ENCODE results near the gene RFTN1.

RFTN1 gene

DNA sequence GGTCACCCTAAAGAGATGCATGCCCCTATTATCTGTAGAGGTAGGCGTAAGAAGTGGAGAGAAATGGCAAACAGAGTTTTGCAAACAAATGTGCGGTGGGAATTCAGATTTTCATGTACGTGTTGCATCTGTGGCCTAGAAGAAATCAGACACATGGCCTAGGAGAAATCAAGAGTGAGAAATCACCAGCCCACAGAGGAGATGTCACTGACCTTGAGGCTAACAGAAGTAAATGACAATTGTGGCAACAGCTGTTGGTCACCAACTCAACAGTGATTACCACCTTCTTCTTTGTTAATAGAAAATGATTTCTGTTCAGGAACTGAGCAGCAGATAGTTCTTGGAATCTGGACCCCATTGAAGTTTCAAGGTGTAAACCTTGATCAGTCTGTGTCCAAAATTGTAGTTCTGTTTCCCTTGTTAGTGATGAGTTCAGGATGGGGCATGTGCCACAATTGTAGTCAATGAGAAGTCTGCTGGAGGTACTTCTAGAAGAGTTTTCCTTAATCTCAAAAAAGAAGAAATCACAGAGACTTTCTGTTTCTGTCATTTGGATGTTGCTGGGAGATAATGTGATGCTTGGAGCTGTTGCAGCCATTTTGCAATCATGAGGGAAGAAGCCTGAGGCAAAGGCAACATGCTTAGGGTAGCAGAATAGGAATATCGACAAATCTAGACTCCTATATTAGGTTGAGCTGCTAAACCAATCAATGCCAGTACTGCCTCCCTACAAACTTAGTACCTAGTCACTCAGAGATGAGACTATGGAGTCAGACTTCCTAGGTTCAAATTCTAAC is 34.3 kb upstream of the RFTN1 start:
- Histone ChIP-seq H3K4me3 (ENCODE audit: low read length in 2 of 2) (no peak overlapping the region), H4K91ac (ENCODE audit: low read depth, low read length, poor library complexity) (no peak overlapping the region), H3K23ac (ENCODE audit: low read depth, low read length, poor library complexity) (no peak overlapping the region), H2AK5ac (ENCODE audit: low read depth, low read length) (no peak overlapping the region), H3K18ac (ENCODE audit: low read length) (no peak overlapping the region), H3K79me1 (ENCODE audit: low read depth, low read length) (no peaks in the 10 kb centered on the region), H2BK12ac (ENCODE audit: low read length) (no peak overlapping the region), H3K9ac (ENCODE audit: low read depth, low read length, poor library complexity) (no peak overlapping the region), H3K36me3 (replicated peaks in 1 of 2; ENCODE audit: control insufficient read depth in 2 of 2, insufficient read depth in 2 of 2, low read length in 2 of 2) (no peaks in the 10 kb centered on the region), H2AFZ (ENCODE audit: low read length) (no peak overlapping the region), H3K9me3 (replicated peaks in 1 of 2; ENCODE audit: control insufficient read depth in 2 of 2, insufficient read depth in 1 of 2, low read depth in 1 of 2, low read length in 2 of 2) (no peaks in the 10 kb centered on the region), H3K14ac (ENCODE audit: low read length) (no peak overlapping the region), H3K4ac (ENCODE audit: low read length) (no peak overlapping the region), H3K4me1 (ENCODE audit: control insufficient read depth in 2 of 2, insufficient read depth in 1 of 2, low read depth in 1 of 2, low read length in 2 of 2) (peaks cover 3 to 5% of the 10 kb centered on the region in 2 donors), H2BK5ac (ENCODE audit: low read length) (no peak overlapping the region), H4K8ac (ENCODE audit: low read depth, low read length) (no peak overlapping the region), H2BK120ac (ENCODE audit: low read depth, low read length) (no peak overlapping the region), H3K27ac (replicated peaks; ENCODE audit: low read length) (no peak overlapping the region), H3K27me3 (ENCODE audit: control insufficient read depth in 3 of 3, insufficient read depth in 3 of 3, low read depth in 1 of 3, low read length in 3 of 3) (peaks cover 0 to under 1% (median 0%) of the 10 kb centered on the region in 3 experiments), H2BK15ac (ENCODE audit: low read length) (no peak overlapping the region), H3K4me2 (ENCODE audit: insufficient read depth, low read length, poor library complexity, severe bottlenecking) (no peak overlapping the region)
- no CpG with 5 or more reads among the region's 4 CpGs for WGBS, 2 donors (ENCODE audit: extremely low coverage in 2 of 2, insufficient read length in 2 of 2, insufficient replicate concordance in 1 of 2)
- no peak for DNase-seq (ENCODE audit: low spot score)

GRCh38 chr3:16546186-16547010 is 32.9 kb upstream of the RFTN1 start:
- Histone ChIP-seq H3K4me1 (ENCODE audit: control insufficient read depth in 2 of 2, insufficient read depth in 1 of 2, low read depth in 1 of 2, low read length in 2 of 2) (peaks cover 3 to 5% of the 10 kb centered on the region in 2 donors), H3K27me3 (ENCODE audit: control insufficient read depth in 3 of 3, insufficient read depth in 3 of 3, low read depth in 1 of 3, low read length in 3 of 3) (peaks cover 0 to 5% (median 0%) of the 10 kb centered on the region in 3 experiments), H3K4me3 (ENCODE audit: low read length in 2 of 2) (no peak overlapping the region), H3K9ac (ENCODE audit: low read depth, low read length, poor library complexity) (no peak overlapping the region), H2BK120ac (ENCODE audit: low read depth, low read length) (no peak overlapping the region), H3K36me3 (replicated peaks in 1 of 2; ENCODE audit: control insufficient read depth in 2 of 2, insufficient read depth in 2 of 2, low read length in 2 of 2) (no peaks in the 10 kb centered on the region), H2AFZ (ENCODE audit: low read length) (no peak overlapping the region), H2BK5ac (ENCODE audit: low read length) (no peak overlapping the region), H3K9me3 (replicated peaks in 1 of 2; ENCODE audit: control insufficient read depth in 2 of 2, insufficient read depth in 1 of 2, low read depth in 1 of 2, low read length in 2 of 2) (no peaks in the 10 kb centered on the region), H3K18ac (ENCODE audit: low read length) (no peak overlapping the region), H3K79me1 (ENCODE audit: low read depth, low read length) (no peaks in the 10 kb centered on the region), H3K27ac (replicated peaks; ENCODE audit: low read length) (no peak overlapping the region), H3K4ac (ENCODE audit: low read length) (no peak overlapping the region), H4K8ac (ENCODE audit: low read depth, low read length) (no peak overlapping the region), H4K91ac (ENCODE audit: low read depth, low read length, poor library complexity) (no peak overlapping the region), H2AK5ac (ENCODE audit: low read depth, low read length) (no peak overlapping the region), H2BK15ac (ENCODE audit: low read length) (no peak overlapping the region), H3K23ac (ENCODE audit: low read depth, low read length, poor library complexity) (no peak overlapping the region), H3K4me2 (ENCODE audit: insufficient read depth, low read length, poor library complexity, severe bottlenecking) (no peak overlapping the region), H2BK12ac (ENCODE audit: low read length) (no peak overlapping the region), H3K14ac (ENCODE audit: low read length) (no peak overlapping the region)
- DNase-seq (ENCODE audit: low spot score): no peak
- WGBS, 2 donors (ENCODE audit: extremely low coverage in 2 of 2, insufficient read length in 2 of 2, insufficient replicate concordance in 1 of 2): no CpG with 5 or more reads among the region's 12 CpGs

- Histone ChIP-seq H3K27me3 (ENCODE audit: control insufficient read depth in 3 of 3, insufficient read depth in 3 of 3, low read depth in 1 of 3, low read length in 3 of 3) (peaks cover 0 to 5% (median 0%) of the 10 kb centered on the region in 3 experiments), H3K4me2 (ENCODE audit: insufficient read depth, low read length, poor library complexity, severe bottlenecking) (no peak overlapping the region), H4K8ac (ENCODE audit: low read depth, low read length) (no peak overlapping the region), H3K4me3 (ENCODE audit: low read length in 2 of 2) (no peak overlapping the region), H3K14ac (ENCODE audit: low read length) (no peak overlapping the region), H2BK5ac (ENCODE audit: low read length) (no peak overlapping the region), H2BK12ac (ENCODE audit: low read length) (no peak overlapping the region), H4K91ac (ENCODE audit: low read depth, low read length, poor library complexity) (no peak overlapping the region), H3K23ac (ENCODE audit: low read depth, low read length, poor library complexity) (no peak overlapping the region), H3K27ac (replicated peaks; ENCODE audit: low read length) (no peak overlapping the region), H3K9me3 (replicated peaks in 1 of 2; ENCODE audit: control insufficient read depth in 2 of 2, insufficient read depth in 1 of 2, low read depth in 1 of 2, low read length in 2 of 2) (no peaks in the 10 kb centered on the region), H3K36me3 (replicated peaks in 1 of 2; ENCODE audit: control insufficient read depth in 2 of 2, insufficient read depth in 2 of 2, low read length in 2 of 2) (no peaks in the 10 kb centered on the region), H3K79me1 (ENCODE audit: low read depth, low read length) (no peaks in the 10 kb centered on the region), H2BK15ac (ENCODE audit: low read length) (no peak overlapping the region), H3K4ac (ENCODE audit: low read length) (no peak overlapping the region), H2AK5ac (ENCODE audit: low read depth, low read length) (no peak overlapping the region), H2BK120ac (ENCODE audit: low read depth, low read length) (no peak overlapping the region), H3K4me1 (ENCODE audit: control insufficient read depth in 2 of 2, insufficient read depth in 1 of 2, low read depth in 1 of 2, low read length in 2 of 2) (peaks cover 3% of the 10 kb centered on the region in 2 donors), H3K18ac (ENCODE audit: low read length) (no peak overlapping the region), H3K9ac (ENCODE audit: low read depth, low read length, poor library complexity) (no peak overlapping the region), H2AFZ (ENCODE audit: low read length) (peak overlapping the region; percentile 72)
- no CpG with 5 or more reads among the region's 10 CpGs for WGBS, 2 donors (ENCODE audit: extremely low coverage in 2 of 2, insufficient read length in 2 of 2, insufficient replicate concordance in 1 of 2)
- no peak for DNase-seq (ENCODE audit: low spot score)
Observed at GRCh38 chr3:16545413-16546185, 32.1 kb upstream of the RFTN1 start.

Measured in neuronal stem cell (in vitro differentiated cells).